CD4-positive, alpha-beta T cell treated with Interleukin-17A for 4 hours (primary cell): ENCODE results near the gene UFM1.
"Not testable (repeated sequence)": the region's sequence is repeated elsewhere in the genome, so short reads cannot be mapped to it uniquely, and the experiment has no call there.

Experiments
- DNase-seq: peaks from one replicate; pipeline ENCODE4 v3.0.0-alpha.2; 2020; ENCODE audit warnings: mixed read lengths

UFM1 gene

DNA sequence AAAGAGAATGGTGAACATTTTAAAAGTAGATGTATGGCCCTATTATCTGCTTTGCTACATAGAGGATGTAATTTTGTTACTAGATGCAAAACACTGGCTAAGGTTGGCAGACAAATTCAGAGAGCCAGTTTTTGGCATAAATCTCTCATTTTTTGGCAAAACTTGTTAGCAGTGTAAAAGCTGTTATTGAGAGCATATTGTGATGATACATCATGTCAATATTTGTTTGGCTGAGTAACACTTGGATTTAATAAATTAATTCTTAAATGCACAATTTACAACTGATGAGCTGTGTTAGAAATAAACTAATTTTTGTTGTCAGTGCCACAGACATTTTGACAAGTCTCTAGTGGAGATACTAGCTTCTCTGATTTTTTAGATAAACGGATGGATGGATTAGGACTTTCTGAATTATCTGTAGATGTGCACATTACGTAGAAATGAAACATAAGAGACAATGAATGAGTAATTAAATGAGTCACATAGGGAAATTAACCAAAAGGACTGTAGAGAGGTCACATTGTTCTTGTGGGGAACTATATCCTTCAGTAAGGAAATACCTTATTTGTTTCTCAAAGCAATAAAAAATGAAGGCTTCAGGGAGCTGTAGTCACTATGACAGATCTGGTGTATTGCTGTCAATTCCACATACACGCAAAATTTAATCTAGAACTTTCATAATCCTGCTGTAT, 17.4 kb downstream of the UFM1 start:
- no peak for DNase-seq

DNA sequence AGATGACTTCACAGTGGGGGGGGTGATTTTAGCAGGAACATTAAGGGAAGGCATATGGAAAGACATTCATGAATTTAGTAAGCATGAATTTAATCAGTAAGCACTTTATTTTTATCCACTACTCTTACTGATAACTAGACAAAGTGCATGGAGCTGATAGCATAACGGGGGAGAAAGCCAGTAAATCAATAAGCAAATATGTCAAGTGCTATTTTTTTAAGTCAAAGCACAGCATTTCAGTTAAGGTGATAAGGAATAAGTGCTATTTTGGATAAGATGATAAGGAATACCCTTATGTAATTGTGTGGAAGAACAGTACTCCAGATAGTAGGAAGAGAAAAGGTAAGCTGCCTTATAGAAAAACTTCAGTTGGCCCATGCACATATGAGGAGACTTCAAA, 19.4 kb downstream of the UFM1 start:
- DNase-seq: no peak

GRCh38 chr13:38370096-38370495, 20.4 kb downstream of the UFM1 start:
- DNase-seq: not testable (repeated sequence)

DNA sequence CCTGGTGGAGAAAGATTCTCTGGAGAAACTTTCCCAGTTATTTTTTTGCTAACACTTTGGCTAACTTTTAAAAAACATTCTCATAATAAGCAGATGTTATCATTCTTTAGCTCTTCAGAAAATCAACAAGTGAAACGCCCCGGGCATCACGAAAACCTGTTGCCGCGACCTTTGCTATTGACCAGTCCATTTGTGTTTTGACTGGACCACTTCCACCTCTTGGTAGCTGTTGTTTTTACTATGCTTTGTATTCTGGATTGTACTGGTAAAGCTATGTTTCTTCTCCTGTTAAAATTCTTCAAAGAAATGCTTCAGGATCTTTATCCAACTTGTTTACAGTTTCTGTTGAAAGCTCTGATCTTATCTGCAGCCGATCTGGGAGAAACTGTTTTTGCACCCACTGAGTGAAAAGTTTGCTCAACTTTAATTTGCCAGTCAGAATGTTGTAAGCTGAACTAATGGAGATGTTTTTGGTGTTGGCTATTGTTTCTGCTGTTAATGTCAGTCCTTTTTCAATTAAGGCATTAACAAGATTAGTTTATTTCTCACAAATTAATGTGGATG, 23.3 kb downstream of the UFM1 start:
- no peak for DNase-seq

GRCh38 chr13:38376546-38376945, 26.9 kb downstream of the UFM1 start:
- no peak for DNase-seq

GRCh38 chr13:38381890-38382289, 32.2 kb downstream of the UFM1 start:
- no peak for DNase-seq

- no peak for DNase-seq
Observed at GRCh38 chr13:38382946-38383345, 33.3 kb downstream of the UFM1 start.

- DNase-seq: no peak
Observed at GRCh38 chr13:38384171-38384570, 34.5 kb downstream of the UFM1 start.

DNA sequence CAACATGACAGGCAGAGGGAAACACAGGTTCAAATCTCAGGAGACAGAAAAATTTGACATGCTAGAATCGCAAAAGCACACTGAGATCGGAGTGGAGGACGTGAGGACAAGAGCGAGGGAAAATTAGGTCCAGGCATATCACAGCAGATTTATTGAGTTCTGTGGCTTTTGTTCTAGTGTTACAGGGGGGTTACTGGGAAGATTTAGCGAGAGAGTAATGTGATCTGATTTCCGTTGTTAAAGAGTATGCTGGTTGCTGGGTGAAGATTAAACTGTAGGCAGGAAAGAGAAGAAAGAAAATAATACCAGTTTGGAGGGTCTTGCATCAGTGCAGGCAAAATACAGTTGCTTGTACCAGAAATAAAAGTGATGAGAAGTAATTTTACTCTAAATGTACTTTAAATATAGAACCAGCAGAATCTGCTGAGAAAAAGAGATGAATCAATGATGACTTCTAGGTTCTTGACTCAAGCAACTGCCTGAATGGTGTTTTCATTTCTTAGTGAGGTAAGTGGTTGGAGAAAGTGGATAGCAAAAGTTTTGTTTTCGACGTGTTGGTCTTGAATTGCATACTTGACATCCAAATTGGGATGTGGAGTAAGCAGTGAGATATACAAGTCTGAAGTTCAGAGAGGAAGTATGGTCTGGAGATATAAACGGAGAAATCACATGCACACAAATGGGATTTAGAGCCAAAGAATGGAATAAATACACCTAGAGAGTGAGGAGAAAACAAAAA, 35.7 kb downstream of the UFM1 start:
- no peak for DNase-seq

GRCh38 chr13:38386421-38386820, 36.8 kb downstream of the UFM1 start:
- no peak for DNase-seq

- DNase-seq: no peak
Observed at GRCh38 chr13:38391341-38391740, 41.7 kb downstream of the UFM1 start.

DNA sequence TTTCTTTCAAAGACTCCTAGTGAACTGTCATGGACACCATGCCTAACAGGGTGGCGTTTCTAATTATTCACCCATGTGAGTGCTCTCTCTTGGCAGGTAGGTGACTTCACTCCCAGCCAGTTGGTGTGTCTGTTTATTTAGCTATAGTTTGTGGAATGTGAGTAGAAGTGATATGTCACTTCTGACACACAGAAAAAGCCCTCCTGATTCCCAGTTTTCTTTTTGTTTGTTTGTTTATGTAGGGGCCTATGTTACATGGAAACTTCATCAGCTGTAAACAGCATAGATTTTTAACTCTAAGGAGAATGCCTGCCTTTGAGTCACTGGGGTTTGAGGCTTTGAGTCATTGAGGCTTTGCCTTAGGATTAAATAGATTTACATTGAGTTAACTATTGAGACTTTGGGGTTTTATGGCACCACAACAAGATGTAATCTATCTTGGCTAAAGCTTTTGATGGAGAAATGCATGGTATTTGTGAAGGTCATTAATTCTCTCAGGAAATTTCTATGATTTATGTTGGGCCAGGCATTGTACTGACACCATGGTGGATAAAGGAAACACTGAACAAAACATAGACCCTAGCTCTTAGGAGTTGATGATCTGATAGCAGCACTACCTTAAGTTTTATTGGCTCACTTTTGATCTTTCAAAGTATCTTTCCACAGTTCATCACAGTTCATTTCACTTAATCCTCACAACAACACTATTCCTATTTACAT, 45.3 kb downstream of the UFM1 start:
- no peak for DNase-seq

GRCh38 chr13:38395497-38395788, 45.8 kb downstream of the UFM1 start:
- no peak for DNase-seq

DNA sequence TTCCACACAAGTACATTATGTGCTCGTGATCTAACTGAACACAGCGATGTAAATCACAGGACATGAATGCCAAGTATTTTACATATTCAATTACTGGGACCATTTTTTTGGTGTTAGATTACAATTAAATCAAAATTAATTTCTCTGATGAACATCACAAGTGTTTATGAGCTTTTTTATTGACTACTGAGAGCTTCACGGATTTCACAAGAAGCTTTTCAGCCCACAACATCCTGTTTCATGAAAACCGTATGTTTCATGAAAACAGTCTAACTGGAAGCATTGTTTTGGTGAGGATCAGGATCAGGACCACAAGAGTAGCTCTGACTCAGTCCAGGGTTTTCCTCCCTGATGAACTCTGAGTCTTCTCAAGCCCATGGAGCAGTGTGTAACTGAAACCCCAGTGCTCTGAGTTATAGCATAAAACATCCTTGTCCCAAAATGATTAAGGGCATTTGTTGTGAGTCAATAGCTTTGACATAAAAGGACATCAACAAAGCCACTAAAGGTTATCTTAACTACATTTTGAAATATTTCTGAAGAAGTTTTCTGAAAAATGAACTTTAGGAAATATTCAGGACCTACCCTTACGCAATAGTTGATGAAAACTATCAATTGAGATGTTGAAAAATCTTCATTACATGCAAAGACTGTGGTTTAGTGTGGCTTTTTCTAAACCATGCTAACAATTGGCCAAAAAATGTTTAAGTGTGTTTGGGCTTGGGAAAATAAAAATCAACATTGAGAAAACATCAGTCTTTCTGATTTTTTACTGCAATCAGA, 49.3 kb downstream of the UFM1 start:
- DNase-seq: no peak

- no peak for DNase-seq
Observed at GRCh38 chr13:38399535-38399934, 49.9 kb downstream of the UFM1 start.

DNA sequence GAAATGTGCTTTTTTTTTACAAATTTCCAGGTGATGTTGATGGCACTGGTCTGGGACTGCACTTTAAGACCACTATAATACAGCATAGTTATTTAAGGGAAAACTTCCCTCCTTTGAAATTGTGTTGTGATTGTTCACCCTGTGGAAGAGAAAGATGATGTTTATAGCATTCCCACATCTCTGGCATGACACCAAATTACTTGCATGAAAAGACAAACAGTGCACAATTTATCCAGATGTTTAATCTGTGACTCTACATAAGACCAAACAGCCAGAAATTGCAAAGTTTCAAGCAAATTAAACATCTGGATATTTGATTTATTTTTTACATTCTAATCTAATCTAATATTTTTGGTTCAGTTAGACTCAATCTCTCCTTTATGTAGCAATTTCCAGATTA, 51.6 kb downstream of the UFM1 start:
- no peak for DNase-seq

DNA sequence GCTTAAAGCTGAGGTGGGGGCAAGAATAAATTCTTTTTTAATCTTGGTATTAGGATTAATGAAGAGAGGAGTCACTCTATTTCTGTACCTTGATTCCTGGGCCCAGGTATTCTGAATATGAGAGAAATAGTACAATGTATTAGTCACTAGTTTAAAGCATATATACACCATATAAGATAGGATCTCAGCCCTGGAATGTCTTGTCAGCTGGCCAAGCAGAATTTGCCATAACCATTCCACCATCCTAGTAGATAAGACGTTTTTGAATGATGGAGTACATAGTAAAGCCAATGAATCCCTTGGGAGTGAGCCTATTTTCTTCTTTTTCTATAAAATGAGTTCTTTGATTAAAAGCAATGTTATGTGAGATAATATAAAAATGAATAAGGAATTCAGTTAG, 55.6 kb downstream of the UFM1 start:
- DNase-seq: no peak

DNA sequence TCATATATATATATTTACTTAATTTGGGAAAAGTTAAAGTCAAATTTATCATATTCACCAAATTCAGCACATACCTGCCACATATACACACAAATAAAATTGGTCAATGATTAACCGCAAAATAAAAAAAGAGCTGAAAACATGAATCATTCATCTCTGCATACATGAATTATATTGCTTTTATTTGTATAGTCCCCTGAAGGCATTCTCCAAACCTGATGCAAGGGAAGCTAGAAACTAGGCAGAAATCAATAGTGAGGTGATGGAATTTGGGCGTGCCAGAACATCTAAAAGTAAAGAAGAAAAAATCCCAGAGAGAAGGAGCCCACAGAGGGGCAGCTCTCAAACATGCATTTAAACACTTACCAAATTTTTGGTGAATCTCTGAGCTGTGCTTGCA, 60.1 kb downstream of the UFM1 start:
- no peak for DNase-seq

DNA sequence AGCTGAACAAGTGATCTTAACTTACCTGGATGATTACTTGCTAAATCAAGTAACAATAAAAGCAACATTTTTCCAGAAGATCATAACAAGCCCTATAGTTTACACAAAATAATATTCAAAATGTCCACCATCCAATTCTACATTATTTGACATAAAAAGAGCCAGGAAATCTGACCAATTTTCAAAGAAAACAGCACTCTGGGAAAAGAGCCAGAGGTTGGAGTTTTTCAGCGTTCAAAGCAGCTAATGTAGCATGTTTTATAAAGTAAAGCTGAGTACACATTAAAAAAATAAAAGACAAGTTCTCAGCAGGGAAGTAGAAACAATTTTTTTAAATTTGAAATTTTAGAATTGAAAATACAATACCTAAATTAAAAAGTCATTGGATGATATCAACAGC, 62.6 kb downstream of the UFM1 start:
- DNase-seq: no peak
